Measurements from ENCODE around the gene F2RL3.
"Not testable (repeated sequence)": the region's sequence is repeated elsewhere in the genome, so short reads cannot be mapped to it uniquely, and the experiment has no call there.

The F2RL3 gene

GRCh38 chr19:16928351-16928750, 39.6 kb downstream of the F2RL3 start:
- no peak overlapping the region for H3K4me3 ChIP-seq (replicated peaks; ENCODE audit: low read depth, low read length)
- no peak for TF ChIP-seq CTCF (IDR thresholded peaks at IDR 0.05; ENCODE audit: low read length, missing control alignments)
- DNase-seq (ENCODE audit: low read depth): no peak

- DNase-seq (ENCODE audit: low read depth): no peak
- no peak overlapping the region for H3K4me3 ChIP-seq (replicated peaks; ENCODE audit: low read depth, low read length)
- no peak for TF ChIP-seq CTCF (IDR thresholded peaks at IDR 0.05; ENCODE audit: low read length, missing control alignments)
Observed at GRCh38 chr19:16928916-16929315, 40.1 kb downstream of the F2RL3 start.

- no peak for TF ChIP-seq CTCF (IDR thresholded peaks at IDR 0.05; ENCODE audit: low read length, missing control alignments)
- no peak for DNase-seq (ENCODE audit: low read depth)
- H3K4me3 ChIP-seq (replicated peaks; ENCODE audit: low read depth, low read length): no peak overlapping the region
Observed at GRCh38 chr19:16930753-16931152, 42.0 kb downstream of the F2RL3 start.

GRCh38 chr19:16931306-16931705, 42.5 kb downstream of the F2RL3 start:
- DNase-seq (ENCODE audit: low read depth): no peak
- TF ChIP-seq CTCF (IDR thresholded peaks at IDR 0.05; ENCODE audit: low read length, missing control alignments): no peak
- H3K4me3 ChIP-seq (replicated peaks; ENCODE audit: low read depth, low read length): no peak overlapping the region

- DNase-seq (ENCODE audit: low read depth): no peak
- no peak overlapping the region for H3K4me3 ChIP-seq (replicated peaks; ENCODE audit: low read depth, low read length)
- no peak for TF ChIP-seq CTCF (IDR thresholded peaks at IDR 0.05; ENCODE audit: low read length, missing control alignments)
Observed at GRCh38 chr19:16934489-16934888, 45.7 kb downstream of the F2RL3 start.

- no peak overlapping the region for H3K4me3 ChIP-seq (replicated peaks; ENCODE audit: low read depth, low read length)
- DNase-seq (ENCODE audit: low read depth): no peak
- TF ChIP-seq CTCF (IDR thresholded peaks at IDR 0.05; ENCODE audit: low read length, missing control alignments): no peak
Observed at GRCh38 chr19:16936901-16937300, 48.1 kb downstream of the F2RL3 start.

- H3K4me3 ChIP-seq (replicated peaks; ENCODE audit: low read depth, low read length); DNase-seq (ENCODE audit: low read depth): not testable (repeated sequence)
Observed at GRCh38 chr19:16937796-16938195, 49.0 kb downstream of the F2RL3 start.

GRCh38 chr19:16938211-16938610, 49.4 kb downstream of the F2RL3 start:
- DNase-seq (ENCODE audit: low read depth): no peak
- H3K4me3 ChIP-seq (replicated peaks; ENCODE audit: low read depth, low read length): no peak overlapping the region
- TF ChIP-seq CTCF (IDR thresholded peaks at IDR 0.05; ENCODE audit: low read length, missing control alignments): no peak

GRCh38 chr19:16940063-16940462, 51.3 kb downstream of the F2RL3 start:
- not testable (repeated sequence) for DNase-seq (ENCODE audit: low read depth); H3K4me3 ChIP-seq (replicated peaks; ENCODE audit: low read depth, low read length)

All from fibroblast of pulmonary artery (primary cell).